Right lobe of liver (tissue), 6 donors: ENCODE measurements around the gene MARK4. TPM values are rescaled to one million over a fixed set of nuclear protein-coding genes. Genes with fewer than 3 reads are reported as not detected.

ENCODE experiments used
- ATAC-seq, 4 donors: fragments of 200-7000 bp; cut with Tn5 transposase; one replicate each; pipeline ENCODE4 v1.9.1; 2020; ENCODE audit warnings: mild to moderate bottlenecking in 4 of 4, moderate library complexity in 4 of 4
- DNase-seq, 3 donors: peaks; one replicate each; pipeline ENCODE4 v3.0.0-alpha.2; 2020
- H3K27ac ChIP-seq, 3 donors: fragments of 200-600 bp; one replicate each; pipeline ENCODE4 v1.8.0; 2022
- H3K27me3 ChIP-seq, 2 donors: fragments of 200-600 bp; one replicate each; pipeline ENCODE4 v1.8.0; 2022
- H3K36me3 ChIP-seq, 4 donors: fragments of 200-600 bp; sonication (generic) in 1 of 4; one replicate each; pipeline versions ENCODE4 v1.5.1 to v1.8.0; 2017 to 2022; ENCODE audit warnings: control low read depth in 1 of 4
- H3K4me1 ChIP-seq, 4 donors: fragments of 200-600 bp; sonication (generic) in 1 of 4; one replicate each; pipeline versions ENCODE4 v1.5.1 to v1.8.0; 2017 to 2022; ENCODE audit warnings: control low read depth in 1 of 4
- H3K4me3 ChIP-seq, 3 donors: fragments of 200-600 bp; one replicate each; pipeline ENCODE4 v1.8.0; 2022
- H3K9me3 ChIP-seq, 4 donors: fragments of 200-600 bp; sonication (generic) in 1 of 4; one replicate each; pipeline versions ENCODE4 v1.5.1 to v1.8.0; 2017 to 2022; ENCODE audit warnings: control low read depth in 1 of 4
- POLR2A ChIP-seq: fragments of 450-650 bp; IDR thresholded peaks from one replicate; pipeline ENCODE4 v1.6.1; 2017; ENCODE audit warnings: antibody characterized with exemption, mild to moderate bottlenecking
- WGBS: methylation state at CpG from one replicate; pipeline ENCODE4 v1.1.6; 2018; ENCODE audit warnings: low coverage, low lambda C conversion rate; ENCODE audit not compliant: insufficient coverage; ENCODE audit errors: missing lambda C conversion rate; 5-methylcytosine and 5-hydroxymethylcytosine counted together
- intact Hi-C, 2 donors: fragments of 100-400 bp; cut with DNase I; formaldehyde crosslinking; loops; one replicate each; pipeline versions ENCODE4 v1.11.2 to v1.14.1; 2022
- total RNA-seq, 6 experiments: library from RNA; depleted of rRNA in 2 of 6; stranded (reverse); fragments of >200 nt in 2 of 6; fragmentation: NEBNext Ultra II Directional in 3 of 6; extraction: Animal tissue kit (Norgen Biotek cat#: 25700) in 3 of 6; gene quantifications; one replicate each; pipeline versions ENCODE4 v1.1.0 to v1.2.4, GENCODE V29; 2016 to 2023
- TF ChIP-seq, protein P1 (sequence below), 4 donors: fragments of 200-600 bp in 3 of 4; fragments of 450-650 bp in 1 of 4; IDR thresholded peaks; one replicate each; pipeline versions ENCODE4 v1.5.1 to v1.8.0; 2016 to 2022; ENCODE audit warnings: antibody characterized with exemption in 4 of 4, mild to moderate bottlenecking in 2 of 4
- donor health status: DM: no; HTN: yes; CAD: no.
- donor health status: DM: no; HTN: no; CAD: no.
- donor health status: DM: no; HTN: no; CAD: no.
- donor health status: DM: no; HTN: yes; CAD: no.
- donor health status: DM: no; HTN: yes; CAD: no.

The MARK4 gene
- total RNA-seq, 6 experiments from 2014 or later, result 14.2 to 23.5 (median 17.5) TPM

DNA sequence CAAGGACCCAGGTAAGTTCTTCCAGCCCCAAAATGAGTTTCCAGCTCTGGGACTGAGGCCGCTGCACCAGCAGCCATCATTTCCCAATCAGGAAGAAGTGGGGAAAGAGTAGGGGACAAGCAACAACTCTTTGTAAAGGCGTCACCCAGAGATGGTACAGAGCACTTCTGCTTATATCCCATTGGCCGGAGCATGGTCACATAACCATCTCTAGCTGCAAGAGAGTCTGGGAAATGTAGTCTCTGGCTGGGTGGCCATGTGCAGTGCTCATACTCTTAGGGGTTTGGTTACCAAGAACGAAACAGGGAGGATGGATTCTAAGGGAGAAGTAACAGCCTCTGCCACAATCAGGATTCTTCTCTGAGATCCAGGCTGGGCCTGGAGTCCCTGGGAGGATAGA, 45.3 kb downstream of the MARK4 start:
- ATAC-seq, result no peak
- intact Hi-C loops, result no loop called here
- Histone ChIP-seq H3K9me3 (no peaks in the 10 kb centered on the region), H3K4me3 (no peak overlapping the region), H3K27ac (no peak overlapping the region), H3K4me1 (peaks cover 0 to 51% (median 22%) of the 10 kb centered on the region in 4 donors), H3K36me3 (no peaks in the 10 kb centered on the region), H3K27me3 (no peaks in the 10 kb centered on the region)
- TF ChIP-seq, protein P1, sequence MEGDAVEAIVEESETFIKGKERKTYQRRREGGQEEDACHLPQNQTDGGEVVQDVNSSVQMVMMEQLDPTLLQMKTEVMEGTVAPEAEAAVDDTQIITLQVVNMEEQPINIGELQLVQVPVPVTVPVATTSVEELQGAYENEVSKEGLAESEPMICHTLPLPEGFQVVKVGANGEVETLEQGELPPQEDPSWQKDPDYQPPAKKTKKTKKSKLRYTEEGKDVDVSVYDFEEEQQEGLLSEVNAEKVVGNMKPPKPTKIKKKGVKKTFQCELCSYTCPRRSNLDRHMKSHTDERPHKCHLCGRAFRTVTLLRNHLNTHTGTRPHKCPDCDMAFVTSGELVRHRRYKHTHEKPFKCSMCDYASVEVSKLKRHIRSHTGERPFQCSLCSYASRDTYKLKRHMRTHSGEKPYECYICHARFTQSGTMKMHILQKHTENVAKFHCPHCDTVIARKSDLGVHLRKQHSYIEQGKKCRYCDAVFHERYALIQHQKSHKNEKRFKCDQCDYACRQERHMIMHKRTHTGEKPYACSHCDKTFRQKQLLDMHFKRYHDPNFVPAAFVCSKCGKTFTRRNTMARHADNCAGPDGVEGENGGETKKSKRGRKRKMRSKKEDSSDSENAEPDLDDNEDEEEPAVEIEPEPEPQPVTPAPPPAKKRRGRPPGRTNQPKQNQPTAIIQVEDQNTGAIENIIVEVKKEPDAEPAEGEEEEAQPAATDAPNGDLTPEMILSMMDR (IDR thresholded peaks at IDR 0.05), result no peak
- no peak for TF ChIP-seq POLR2A
- no CpG with 5 or more reads among the region's 4 CpGs for WGBS
- no peak for DNase-seq

GRCh38 chr19:45297674-45298073, 46.6 kb downstream of the MARK4 start:
- Histone ChIP-seq H3K36me3 (no peaks in the 10 kb centered on the region), H3K4me3 (no peak overlapping the region), H3K9me3 (no peaks in the 10 kb centered on the region), H3K4me1 (peaks cover 0 to 38% (median 18%) of the 10 kb centered on the region in 4 donors), H3K27me3 (no peaks in the 10 kb centered on the region), H3K27ac (no peak overlapping the region)
- no CpG with 5 or more reads among the region's 18 CpGs for WGBS
- no peak for ATAC-seq
- no peak for DNase-seq
- TF ChIP-seq, protein P1 (IDR thresholded peaks at IDR 0.05), result no peak
- no peak for TF ChIP-seq POLR2A
- intact Hi-C loops, result no loop called here

GRCh38 chr19:45298264-45298663, 47.2 kb downstream of the MARK4 start:
- 100% methylated on average over 2 of the region's 5 CpGs for WGBS
- Histone ChIP-seq H3K36me3 (no peaks in the 10 kb centered on the region), H3K27me3 (no peaks in the 10 kb centered on the region), H3K4me1 (peaks cover 0 to 32% (median 15%) of the 10 kb centered on the region in 4 donors), H3K9me3 (no peaks in the 10 kb centered on the region), H3K27ac (no peak overlapping the region), H3K4me3 (no peak overlapping the region)
- no peak for ATAC-seq
- TF ChIP-seq POLR2A, result no peak
- TF ChIP-seq, protein P1 (IDR thresholded peaks at IDR 0.05), result no peak
- DNase-seq, result no peak
- intact Hi-C loops, result no loop called here

DNA sequence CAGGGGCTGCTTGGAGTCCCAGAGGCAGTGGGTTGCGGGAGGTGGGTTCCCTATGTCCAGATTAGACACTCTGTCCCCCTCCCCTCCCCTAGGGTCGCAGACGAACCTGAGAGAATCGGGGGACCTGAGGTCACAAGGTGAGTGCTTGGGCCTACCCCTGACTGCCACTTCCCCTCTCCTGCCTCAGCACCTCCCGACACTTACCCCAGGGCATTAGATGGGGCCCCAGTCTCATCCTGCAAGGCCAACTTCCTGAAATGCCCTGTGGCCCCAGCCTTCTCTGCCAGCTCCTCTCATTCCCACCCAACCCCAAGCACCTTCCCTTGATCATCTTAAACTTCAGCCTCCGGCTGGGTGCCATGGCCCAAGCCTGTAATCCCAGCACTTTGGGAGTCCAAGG, 48.6 kb downstream of the MARK4 start:
- ATAC-seq (no peak), DNase-seq (no peak)
- no peaks in the 10 kb centered on the region for H3K9me3 ChIP-seq
- H3K27me3 ChIP-seq, result no peaks in the 10 kb centered on the region
- no peak overlapping the region for H3K4me3 ChIP-seq
- TF ChIP-seq POLR2A, result no peak
- TF ChIP-seq, protein P1 (IDR thresholded peaks at IDR 0.05), result no peak
- WGBS, result 87% methylated on average over 3 of the region's 6 CpGs
- intact Hi-C loops, result no loop called here
- peaks cover 0 to 21% (median 9%) of the 10 kb centered on the region in 4 donors for H3K4me1 ChIP-seq
- H3K27ac ChIP-seq, result no peak overlapping the region
- no peaks in the 10 kb centered on the region for H3K36me3 ChIP-seq

DNA sequence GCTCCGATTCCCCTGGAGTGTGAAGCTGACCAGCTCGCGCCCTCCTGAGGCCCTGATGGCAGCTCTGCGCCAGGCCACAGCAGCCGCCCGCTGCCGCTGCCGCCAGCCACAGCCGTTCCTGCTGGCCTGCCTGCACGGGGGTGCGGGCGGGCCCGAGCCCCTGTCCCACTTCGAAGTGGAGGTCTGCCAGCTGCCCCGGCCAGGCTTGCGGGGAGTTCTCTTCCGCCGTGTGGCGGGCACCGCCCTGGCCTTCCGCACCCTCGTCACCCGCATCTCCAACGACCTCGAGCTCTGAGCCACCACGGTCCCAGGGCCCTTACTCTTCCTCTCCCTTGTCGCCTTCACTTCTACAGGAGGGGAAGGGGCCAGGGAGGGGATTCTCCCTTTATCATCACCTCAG, 51.3 kb downstream of the MARK4 start:
- DNase-seq (no peak), ATAC-seq (no peak)
- Histone ChIP-seq H3K36me3 (no peaks in the 10 kb centered on the region), H3K27ac (no peak overlapping the region), H3K4me1 (peaks cover 0 to 8% (median 3%) of the 10 kb centered on the region in 4 donors), H3K27me3 (no peaks in the 10 kb centered on the region), H3K4me3 (no peak overlapping the region), H3K9me3 (no peaks in the 10 kb centered on the region)
- no peak for TF ChIP-seq POLR2A
- TF ChIP-seq, protein P1 (IDR thresholded peaks at IDR 0.05), result no peak
- 89% methylated on average over 5 of the region's 27 CpGs for WGBS
- intact Hi-C loops, result no loop called here
